Islet precursor cell (in vitro differentiated cells): ENCODE data around the gene ROR1.
A peak's percentile ranks its signal among the peaks of the same experiment; 100 is the strongest.

Experiments used
- DNase-seq: peaks from one replicate; pipeline ENCODE4 v3.0.0-alpha.2; 2018

Gene ROR1

GRCh38 chr1:63861052-63861691, 87.4 kb downstream of the ROR1 start:
- DNase-seq, result no peak

- DNase-seq, result no peak
Observed at GRCh38 chr1:63863145-63863544, 89.3 kb downstream of the ROR1 start.

- no peak for DNase-seq
Observed at GRCh38 chr1:63864224-63864641, 90.4 kb downstream of the ROR1 start.

GRCh38 chr1:63865561-63865960, 91.7 kb downstream of the ROR1 start:
- DNase-seq, result no peak

DNA sequence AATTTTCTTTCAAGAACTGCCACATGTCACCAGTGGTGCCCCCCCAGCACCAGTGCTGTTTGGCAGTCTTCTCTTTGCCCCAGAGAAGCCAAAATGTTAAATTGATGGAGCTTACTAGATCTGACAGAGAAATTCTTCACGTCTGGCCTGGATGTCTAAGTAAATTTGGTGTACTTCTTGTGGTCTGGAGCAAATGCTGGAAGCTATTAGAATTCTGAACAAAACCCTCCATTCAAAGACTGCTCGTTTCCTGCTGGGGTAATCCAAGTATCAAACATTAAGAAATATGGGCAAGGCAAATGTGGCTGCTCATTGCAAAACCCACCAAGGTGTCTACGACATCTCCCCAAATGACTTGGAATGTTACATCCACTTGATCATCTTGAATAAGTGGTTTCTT, 92.3 kb downstream of the ROR1 start:
- no peak for DNase-seq

GRCh38 chr1:63867429-63868176, 93.8 kb downstream of the ROR1 start:
- DNase-seq, result no peak

GRCh38 chr1:63868268-63868781, 94.5 kb downstream of the ROR1 start:
- DNase-seq, result peak; percentile 78

GRCh38 chr1:63870152-63870551, 96.3 kb downstream of the ROR1 start:
- DNase-seq, result no peak

GRCh38 chr1:63871463-63871862, 97.6 kb downstream of the ROR1 start:
- no peak for DNase-seq

- DNase-seq, result no peak
Observed at GRCh38 chr1:63873751-63874150, 99.9 kb downstream of the ROR1 start.

GRCh38 chr1:63874278-63874880, 100.6 kb downstream of the ROR1 start:
- no peak for DNase-seq

DNA sequence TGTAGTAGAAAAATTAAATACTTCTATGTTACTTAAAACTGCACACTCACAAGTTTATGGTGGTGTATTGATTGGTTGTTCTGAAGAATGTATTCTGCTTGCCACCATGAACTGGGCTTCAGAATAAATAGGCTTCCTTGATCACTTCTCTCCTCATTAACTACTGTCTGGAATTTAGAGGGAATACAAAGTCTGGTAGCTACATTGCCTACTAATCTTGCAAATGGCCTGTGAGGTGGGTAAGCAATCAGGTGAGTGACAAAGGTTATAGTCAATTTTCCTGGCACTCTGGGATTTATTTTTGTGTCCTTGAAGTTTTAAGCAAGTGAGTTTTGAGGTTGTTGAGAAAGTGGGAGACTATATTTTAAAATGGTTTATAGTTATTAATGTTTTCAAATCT, 101.8 kb downstream of the ROR1 start:
- no peak for DNase-seq

GRCh38 chr1:63877021-63877767, 103.4 kb downstream of the ROR1 start:
- DNase-seq, result no peak

GRCh38 chr1:63877816-63878215, 104.0 kb downstream of the ROR1 start:
- peak; percentile 85 for DNase-seq

DNA sequence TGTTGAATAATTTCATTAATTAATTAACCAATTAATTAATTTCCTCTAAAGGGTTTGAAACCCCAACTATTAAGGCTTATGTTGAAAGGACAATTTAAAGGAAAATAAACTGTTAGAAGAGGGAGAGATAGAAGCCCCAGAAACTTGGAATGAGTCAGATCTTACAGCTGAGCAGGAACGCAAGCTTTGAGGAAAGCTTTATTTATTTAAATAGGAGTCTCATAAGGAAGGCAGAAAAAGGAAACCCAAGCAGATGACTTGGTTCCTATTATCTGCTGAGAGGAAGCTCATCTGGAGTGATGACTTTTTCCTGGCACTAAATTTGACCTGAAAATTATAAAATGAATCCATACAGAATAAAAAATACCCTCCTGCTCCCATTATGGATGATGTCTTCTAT, 105.1 kb downstream of the ROR1 start:
- DNase-seq, result no peak

- no peak for DNase-seq
Observed at GRCh38 chr1:63880958-63881576, 107.2 kb downstream of the ROR1 start.

- no peak for DNase-seq
Observed at GRCh38 chr1:63882048-63882704, 108.4 kb downstream of the ROR1 start.

DNA sequence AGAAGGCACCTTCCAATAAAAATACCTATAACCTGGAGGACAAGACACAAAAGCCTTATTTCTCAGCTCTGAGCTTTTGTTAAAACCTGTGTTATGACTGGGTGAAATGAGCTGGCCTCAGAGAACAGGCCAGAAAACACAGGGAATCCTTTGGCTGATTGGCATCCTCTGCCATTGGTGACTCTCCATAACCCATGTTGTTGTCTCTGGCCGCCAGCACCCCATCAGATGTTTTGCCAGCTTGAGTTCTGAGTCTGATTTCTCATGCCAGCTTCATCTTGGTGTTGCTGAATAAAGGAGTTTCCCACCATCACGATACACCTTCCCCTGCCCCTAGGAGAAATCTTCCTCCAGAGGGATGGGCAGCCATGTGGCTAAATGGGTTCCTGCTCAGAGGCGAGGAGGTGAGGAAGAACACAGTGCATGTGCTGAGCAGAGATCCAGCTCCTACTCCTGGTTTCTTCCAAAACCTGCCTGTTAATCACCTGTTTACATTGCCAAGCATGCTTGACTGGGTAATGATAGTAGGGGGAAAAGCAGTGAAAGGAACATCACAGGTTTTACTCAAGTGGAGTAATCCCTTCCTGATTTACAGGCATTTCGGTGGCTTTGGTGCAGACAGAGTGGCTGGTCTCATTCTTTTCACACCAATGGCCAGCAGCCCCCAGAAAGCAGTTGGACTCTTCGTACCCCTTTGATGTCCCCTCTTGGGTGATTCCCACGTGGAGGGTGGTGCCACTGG, 109.8 kb downstream of the ROR1 start:
- DNase-seq, result no peak

DNA sequence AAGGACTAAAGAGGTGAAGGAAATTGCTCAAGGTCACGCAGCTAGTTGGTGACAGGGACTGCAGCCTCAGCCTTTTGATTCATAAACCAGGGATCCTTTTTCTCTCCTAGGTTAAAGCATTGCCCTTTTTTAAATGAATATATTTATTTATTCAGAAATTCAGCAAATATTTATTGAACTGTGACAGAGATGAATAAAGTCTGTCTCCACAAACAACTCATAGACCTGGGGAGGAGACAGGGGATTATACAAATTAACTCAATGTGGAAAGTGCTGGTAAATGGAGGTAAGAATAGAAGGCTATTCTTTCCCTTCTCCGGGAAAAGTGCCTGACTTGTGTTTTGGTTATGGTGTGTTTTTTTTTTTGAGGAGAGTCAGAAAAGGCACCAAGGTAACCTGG, 110.7 kb downstream of the ROR1 start:
- DNase-seq, result no peak

GRCh38 chr1:63885899-63886298, 112.1 kb downstream of the ROR1 start:
- no peak for DNase-seq

GRCh38 chr1:63886340-63886739, 112.5 kb downstream of the ROR1 start:
- DNase-seq, result no peak

- no peak for DNase-seq
Observed at GRCh38 chr1:63887809-63888208, 114.0 kb downstream of the ROR1 start.
